ENCODE data around the gene DNAJA4. TPM values are rescaled to one million over a fixed set of nuclear protein-coding genes. Genes with fewer than 3 reads are reported as not detected.
A peak's percentile ranks its signal among the peaks of the same experiment; 100 is the strongest.

The DNAJA4 gene
- total and polyA plus RNA-seq, 9 of the 15 experiments (the other 6 are each of a cell fraction or from before 2014, with no cell fraction given): 0.11 to 1.0 (median 0.16) TPM; not detected in 4

- TF ChIP-seq KLF13 (tag; IDR thresholded peaks at IDR 0.05; ENCODE audit: borderline replicate concordance, low read depth): no peak
- no peak for TF ChIP-seq OTX1 (CRISPR knock-in tag; IDR thresholded peaks at IDR 0.05)
Measured at GRCh38 chr15:78329625-78330024, 65.3 kb downstream of the DNAJA4 start (continued).

Small RNA genes lying within 50 kb of the gene (small RNA-seq; reads per million reads assigned to genes)
- gene AC090607.5: 0.51 reads per million, percentile 24 among the genes with 10 or more reads in this experiment

Other genes starting within 250 kb of the DNAJA4 start
Only the 7 nearest of the 9 such genes appear.
- gene SH2D7, start 172.0 kb upstream of the DNAJA4 start, total RNA-seq (2014; rRNA removed): not detected in 2 replicates
- gene SH2D7, start 172.0 kb upstream of the DNAJA4 start, total RNA-seq (2014; rRNA removed; fragmentation: Illumina TruSeq; extraction: Trizol): not detected in 2 replicates
- gene SH2D7, start 172.0 kb upstream of the DNAJA4 start, total RNA-seq (2015; rRNA removed; fragmentation: Illumina TruSeq; extraction: Trizol): not detected in 2 replicates
- gene SH2D7, start 172.0 kb upstream of the DNAJA4 start, total RNA-seq (2021): not detected in 2 replicates
- not detected in 2 replicates for gene SH2D7, start 172.0 kb upstream of the DNAJA4 start, polyA plus RNA-seq (2011; rRNA removed)
- gene SH2D7, start 172.0 kb upstream of the DNAJA4 start, polyA plus RNA-seq (2014; fragmentation: Illumina TruSeq; extraction: Trizol): not detected in 2 replicates
- gene SH2D7, start 172.0 kb upstream of the DNAJA4 start, polyA plus RNA-seq (2014; fragmentation: Nextera tagmentation; extraction: Ambion mirVana): not detected
- not detected in 2 replicates for gene SH2D7, start 172.0 kb upstream of the DNAJA4 start, polyA plus RNA-seq (2014; rRNA removed)
- gene CIB2, start 133.1 kb upstream of the DNAJA4 start, total RNA-seq (2014; rRNA removed): 22.4 and 33.3 TPM in 2 replicates
- gene CIB2, start 133.1 kb upstream of the DNAJA4 start, total RNA-seq (2014; rRNA removed; fragmentation: Illumina TruSeq; extraction: Trizol): 12.5 and 15.9 TPM in 2 replicates
- 18.5 and 19.6 TPM in 2 replicates for gene CIB2, start 133.1 kb upstream of the DNAJA4 start, total RNA-seq (2015; rRNA removed; fragmentation: Illumina TruSeq; extraction: Trizol)
- 18.3 and 22.9 TPM in 2 replicates for gene CIB2, start 133.1 kb upstream of the DNAJA4 start, total RNA-seq (2021)
- 37.4 and 38.2 TPM in 2 replicates for gene CIB2, start 133.1 kb upstream of the DNAJA4 start, polyA plus RNA-seq (2011; rRNA removed)
- gene CIB2, start 133.1 kb upstream of the DNAJA4 start, polyA plus RNA-seq (2014; fragmentation: Illumina TruSeq; extraction: Trizol): 27.3 and 32.7 TPM in 2 replicates
- gene CIB2, start 133.1 kb upstream of the DNAJA4 start, polyA plus RNA-seq (2014; fragmentation: Nextera tagmentation; extraction: Ambion mirVana): 1 to 10 TPM; 1.5 to 2.0 TPM
- 19.4 and 26.5 TPM in 2 replicates for gene CIB2, start 133.1 kb upstream of the DNAJA4 start, polyA plus RNA-seq (2014; rRNA removed)
- 37.4 and 56.3 TPM in 2 replicates for gene IDH3A, start 115.2 kb upstream of the DNAJA4 start, total RNA-seq (2014; rRNA removed)
- 94.5 and 101 TPM in 2 replicates for gene IDH3A, start 115.2 kb upstream of the DNAJA4 start, total RNA-seq (2014; rRNA removed; fragmentation: Illumina TruSeq; extraction: Trizol)
- gene IDH3A, start 115.2 kb upstream of the DNAJA4 start, total RNA-seq (2015; rRNA removed; fragmentation: Illumina TruSeq; extraction: Trizol): 77.4 and 87.2 TPM in 2 replicates
- 130 and 131 TPM in 2 replicates for gene IDH3A, start 115.2 kb upstream of the DNAJA4 start, total RNA-seq (2021)
- 88.5 and 115 TPM in 2 replicates for gene IDH3A, start 115.2 kb upstream of the DNAJA4 start, polyA plus RNA-seq (2011; rRNA removed)
- gene IDH3A, start 115.2 kb upstream of the DNAJA4 start, polyA plus RNA-seq (2014; fragmentation: Illumina TruSeq; extraction: Trizol): 107 and 116 TPM in 2 replicates
- gene IDH3A, start 115.2 kb upstream of the DNAJA4 start, polyA plus RNA-seq (2014; fragmentation: Nextera tagmentation; extraction: Ambion mirVana): 100 to 1,000 TPM; 190 to 249 TPM
- 70.0 and 86.7 TPM in 2 replicates for gene IDH3A, start 115.2 kb upstream of the DNAJA4 start, polyA plus RNA-seq (2014; rRNA removed)
- 2.5 and 3.3 TPM in 2 replicates for gene ACSBG1, start 30.0 kb upstream of the DNAJA4 start, total RNA-seq (2014; rRNA removed)
- 3.1 and 3.7 TPM in 2 replicates for gene ACSBG1, start 30.0 kb upstream of the DNAJA4 start, total RNA-seq (2014; rRNA removed; fragmentation: Illumina TruSeq; extraction: Trizol)
- 0.83 TPM in 2 replicates for gene ACSBG1, start 30.0 kb upstream of the DNAJA4 start, total RNA-seq (2015; rRNA removed; fragmentation: Illumina TruSeq; extraction: Trizol)
- gene ACSBG1, start 30.0 kb upstream of the DNAJA4 start, total RNA-seq (2021): 2.6 and 3.3 TPM in 2 replicates
- gene ACSBG1, start 30.0 kb upstream of the DNAJA4 start, polyA plus RNA-seq (2011; rRNA removed): 1.2 and 2.0 TPM in 2 replicates
- gene ACSBG1, start 30.0 kb upstream of the DNAJA4 start, polyA plus RNA-seq (2014; fragmentation: Illumina TruSeq; extraction: Trizol): 4.8 and 6.4 TPM in 2 replicates
- under 1 TPM; 0.36 to 0.75 TPM for gene ACSBG1, start 30.0 kb upstream of the DNAJA4 start, polyA plus RNA-seq (2014; fragmentation: Nextera tagmentation; extraction: Ambion mirVana)
- 4.6 and 5.0 TPM in 2 replicates for gene ACSBG1, start 30.0 kb upstream of the DNAJA4 start, polyA plus RNA-seq (2014; rRNA removed)
- gene SKIC8, start 35.0 kb downstream of the DNAJA4 start, total RNA-seq (2014; rRNA removed): 99.3 and 118 TPM in 2 replicates
- gene SKIC8, start 35.0 kb downstream of the DNAJA4 start, total RNA-seq (2014; rRNA removed; fragmentation: Illumina TruSeq; extraction: Trizol): 139 and 146 TPM in 2 replicates
- 152 and 164 TPM in 2 replicates for gene SKIC8, start 35.0 kb downstream of the DNAJA4 start, total RNA-seq (2015; rRNA removed; fragmentation: Illumina TruSeq; extraction: Trizol)
- gene SKIC8, start 35.0 kb downstream of the DNAJA4 start, total RNA-seq (2021): 79.5 and 87.3 TPM in 2 replicates
- gene SKIC8, start 35.0 kb downstream of the DNAJA4 start, polyA plus RNA-seq (2011; rRNA removed): 158 and 224 TPM in 2 replicates
- 124 and 127 TPM in 2 replicates for gene SKIC8, start 35.0 kb downstream of the DNAJA4 start, polyA plus RNA-seq (2014; fragmentation: Illumina TruSeq; extraction: Trizol)
- gene SKIC8, start 35.0 kb downstream of the DNAJA4 start, polyA plus RNA-seq (2014; fragmentation: Nextera tagmentation; extraction: Ambion mirVana): 100 to 1,000 TPM; 352 to 389 TPM
- gene SKIC8, start 35.0 kb downstream of the DNAJA4 start, polyA plus RNA-seq (2014; rRNA removed): 140 and 168 TPM in 2 replicates
- gene CRABP1, start 75.8 kb downstream of the DNAJA4 start, total RNA-seq (2014; rRNA removed): not detected in 2 replicates
- gene CRABP1, start 75.8 kb downstream of the DNAJA4 start, total RNA-seq (2014; rRNA removed; fragmentation: Illumina TruSeq; extraction: Trizol): not detected in 2 replicates
- not detected in 2 replicates for gene CRABP1, start 75.8 kb downstream of the DNAJA4 start, total RNA-seq (2015; rRNA removed; fragmentation: Illumina TruSeq; extraction: Trizol)
- 0.40 and 0.60 TPM in 2 replicates for gene CRABP1, start 75.8 kb downstream of the DNAJA4 start, total RNA-seq (2021)
- not detected in 2 replicates for gene CRABP1, start 75.8 kb downstream of the DNAJA4 start, polyA plus RNA-seq (2011; rRNA removed)
- not detected in 2 replicates for gene CRABP1, start 75.8 kb downstream of the DNAJA4 start, polyA plus RNA-seq (2014; fragmentation: Illumina TruSeq; extraction: Trizol)
- gene CRABP1, start 75.8 kb downstream of the DNAJA4 start, polyA plus RNA-seq (2014; fragmentation: Nextera tagmentation; extraction: Ambion mirVana): not detected
- gene CRABP1, start 75.8 kb downstream of the DNAJA4 start, polyA plus RNA-seq (2014; rRNA removed): not detected in 2 replicates
- 16.8 and 17.1 TPM in 2 replicates for gene IREB2, start 173.7 kb downstream of the DNAJA4 start, total RNA-seq (2014; rRNA removed)
- gene IREB2, start 173.7 kb downstream of the DNAJA4 start, total RNA-seq (2014; rRNA removed; fragmentation: Illumina TruSeq; extraction: Trizol): 37.7 and 48.0 TPM in 2 replicates
- gene IREB2, start 173.7 kb downstream of the DNAJA4 start, total RNA-seq (2015; rRNA removed; fragmentation: Illumina TruSeq; extraction: Trizol): 30.8 and 34.0 TPM in 2 replicates
- gene IREB2, start 173.7 kb downstream of the DNAJA4 start, total RNA-seq (2021): 56.6 and 61.7 TPM in 2 replicates
- 51.5 and 59.1 TPM in 2 replicates for gene IREB2, start 173.7 kb downstream of the DNAJA4 start, polyA plus RNA-seq (2011; rRNA removed)
- gene IREB2, start 173.7 kb downstream of the DNAJA4 start, polyA plus RNA-seq (2014; fragmentation: Illumina TruSeq; extraction: Trizol): 45.4 and 53.2 TPM in 2 replicates
- 10 to 100 TPM; 18.0 to 21.4 TPM for gene IREB2, start 173.7 kb downstream of the DNAJA4 start, polyA plus RNA-seq (2014; fragmentation: Nextera tagmentation; extraction: Ambion mirVana)
- gene IREB2, start 173.7 kb downstream of the DNAJA4 start, polyA plus RNA-seq (2014; rRNA removed): 24.1 and 25.4 TPM in 2 replicates

All from K562 (cell line).